RPMI7951 (cell line): ENCODE measurements around the gene TMEM269. TPM values are rescaled to one million over a fixed set of nuclear protein-coding genes. Genes with fewer than 3 reads are reported as not detected.

Experiments used
- DNase-seq: peaks from one replicate; pipeline ENCODE4 v3.0.0-alpha.2; 2012; ENCODE audit warnings: low read depth
- total RNA-seq: library from RNA; depleted of rRNA; stranded (reverse); fragments of >200 nt; shearing (Covaris generic); gene quantifications from 2 replicates; pipeline ENCODE4 v1.2.3, GENCODE V29; 2014; rRNA removed

Gene TMEM269
- total RNA-seq, 1 experiment from 2014 or later = not detected

GRCh38 chr1:42848823-42849537 is 64.2 kb downstream of the TMEM269 start:
- no peak for DNase-seq

- DNase-seq = no peak
Observed at GRCh38 chr1:42849944-42850343, 65.2 kb downstream of the TMEM269 start.

Other genes with a start within 250 kb of the TMEM269 start
- 122 and 123 TPM in 2 replicates for gene PPIH, start 126.6 kb upstream of the TMEM269 start, total RNA-seq
- gene YBX1, start 102.6 kb upstream of the TMEM269 start, total RNA-seq = 1,105 and 1,183 TPM in 2 replicates
- not detected in 2 replicates for gene CLDN19, start 44.8 kb upstream of the TMEM269 start, total RNA-seq
- gene P3H1, start 18.0 kb upstream of the TMEM269 start, total RNA-seq = 111 and 120 TPM in 2 replicates
- gene C1orf50, start 17.7 kb upstream of the TMEM269 start, total RNA-seq = 2.5 and 3.1 TPM in 2 replicates
- 7.6 and 11.1 TPM in 2 replicates for gene ERMAP, start 32.1 kb downstream of the TMEM269 start, total RNA-seq
- 34.1 and 41.8 TPM in 2 replicates for gene SVBP, start 32.4 kb downstream of the TMEM269 start, total RNA-seq
- gene ZNF691, start 61.6 kb downstream of the TMEM269 start, total RNA-seq = 7.6 and 9.9 TPM in 2 replicates
- 192 and 248 TPM in 2 replicates for gene SLC2A1, start 173.9 kb downstream of the TMEM269 start, total RNA-seq